ENCODE results near the gene PSMC1. TPM values are rescaled to one million over a fixed set of nuclear protein-coding genes. Genes with fewer than 3 reads are reported as not detected.

The PSMC1 gene
- total RNA-seq, 1 experiment from 2014 or later = 132 TPM

- ChIA-PET CTCF (no interaction called here), POLR2A (no interaction called here)
- TF ChIP-seq EZH2 (IDR thresholded peaks at IDR 0.05) (no peak), POLR2AphosphoS5 (IDR thresholded peaks at IDR 0.05; ENCODE audit: low read depth, low read length) (no peak)
These were observed 35.3 kb downstream of the PSMC1 start for GRCh38 chr14:90291699-90292098.

DNA sequence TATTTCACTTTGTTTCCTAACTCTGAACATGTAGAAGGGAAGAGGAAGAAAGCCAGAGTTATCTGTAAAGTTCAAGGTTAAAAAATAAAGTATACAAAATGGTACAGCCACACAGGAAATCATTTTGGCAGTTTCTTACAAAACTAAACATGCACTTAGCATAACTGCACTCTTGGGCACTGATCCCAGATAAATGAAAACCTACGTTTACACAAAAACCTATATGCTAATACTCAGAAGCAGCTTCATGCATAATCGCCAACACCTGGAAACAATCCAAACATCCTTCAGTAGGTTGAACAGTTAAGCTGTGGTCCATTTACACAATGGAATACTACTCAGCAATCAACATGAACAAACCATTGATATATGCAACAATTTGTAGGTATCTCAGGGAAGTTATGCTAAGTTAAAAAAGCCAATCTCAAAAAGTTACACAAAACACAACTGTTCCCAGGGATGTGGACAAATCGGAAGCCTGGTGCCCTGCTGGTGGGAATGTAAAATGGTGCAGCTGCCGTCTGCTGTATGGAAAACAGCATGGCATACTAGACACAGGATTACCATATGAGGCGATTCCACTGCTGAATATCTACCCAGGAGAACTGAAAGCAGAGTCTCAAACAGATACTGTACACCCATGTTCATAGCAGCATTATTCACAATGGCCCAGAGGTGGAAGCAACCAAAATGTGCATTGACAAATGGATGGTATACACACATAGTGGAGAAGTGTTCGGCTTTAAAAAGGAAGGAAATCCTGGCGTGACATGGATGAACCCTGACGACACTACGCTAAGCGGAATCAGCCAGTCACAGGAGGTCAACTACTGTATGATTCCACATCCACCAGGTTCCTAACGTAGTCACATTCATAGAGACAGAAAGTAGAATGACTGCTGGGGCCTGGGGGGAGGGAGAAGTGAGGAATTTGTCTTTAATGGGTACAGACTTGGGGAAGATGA is 37.7 kb downstream of the PSMC1 start:
- Histone ChIP-seq H3K4me1 (ENCODE audit: control insufficient read depth in 1 of 2, insufficient read depth in 2 of 2, low read length in 2 of 2) (no peaks in the 10 kb centered on the region), H3K79me2 (ENCODE audit: insufficient read depth, low read length) (no peaks in the 10 kb centered on the region), H3K36me3 (ENCODE audit: control insufficient read depth in 1 of 2, insufficient read depth in 2 of 2, low read length in 2 of 2) (peaks cover 9 to 28% of the 10 kb centered on the region in 2 experiments), H3K9me2 (ENCODE audit: insufficient read depth) (no peaks in the 10 kb centered on the region), H2AFZ (ENCODE audit: low read depth, low read length, poor library complexity, severe bottlenecking) (no peak overlapping the region), H3K27ac (ENCODE audit: low read depth, low read length) (no peak overlapping the region), H3K9me3 (ENCODE audit: control insufficient read depth in 1 of 2, insufficient read depth in 1 of 2, low read depth in 1 of 2, low read length in 2 of 2) (no peaks in the 10 kb centered on the region), H4K20me1 (ENCODE audit: insufficient read depth) (no peaks in the 10 kb centered on the region), H3K4me2 (ENCODE audit: low read length) (no peak overlapping the region), H3K9ac (ENCODE audit: low read length) (no peak overlapping the region), H3K27me3 (ENCODE audit: insufficient read depth, low read length) (no peaks in the 10 kb centered on the region), H3K4me3 (replicated peaks in 1 of 2; ENCODE audit: low read depth in 1 of 2, low read length in 2 of 2) (no peak overlapping the region)
- no TSS peak for BruUV-seq (replicated peaks)
- RAD21 ChIA-PET (ENCODE audit: low non-redundant PET in 1 of 2, low total read pairs in 2 of 2, uncharacterized antibody in 2 of 2, unreplicated experiment in 2 of 2) = no interaction called here
- no peak for ATAC-seq
- TF ChIP-seq CEBPB (IDR thresholded peaks at IDR 0.05; ENCODE audit: low read depth) (no peak), YY1 (IDR thresholded peaks at IDR 0.05; ENCODE audit: extremely low read depth, insufficient replicate concordance, low read depth, low read length) (no peak), FOSL1 (IDR thresholded peaks at IDR 0.05; ENCODE audit: low read depth) (no peak)
- DNase-seq (ENCODE audit: low read depth, low spot score) = no peak
- intact Hi-C loops (cut with micrococcal nuclease) = no loop called here
- POLR2A ChIA-PET = no interaction called here
- CTCF ChIA-PET = no interaction called here

More at GRCh38 chr14:90291699-90292098, 35.3 kb downstream of the PSMC1 start:
- RAD21 ChIA-PET (ENCODE audit: low non-redundant PET in 1 of 2, low total read pairs in 2 of 2, uncharacterized antibody in 2 of 2, unreplicated experiment in 2 of 2) = no interaction called here
- no peaks in the 10 kb centered on the region for H3K4me1 ChIP-seq (ENCODE audit: control insufficient read depth in 1 of 2, insufficient read depth in 2 of 2, low read length in 2 of 2)
- H3K36me3 ChIP-seq (ENCODE audit: control insufficient read depth in 1 of 2, insufficient read depth in 2 of 2, low read length in 2 of 2) = peaks cover 20 to 34% of the 10 kb centered on the region in 2 experiments
- no peaks in the 10 kb centered on the region for H3K9me2 ChIP-seq (ENCODE audit: insufficient read depth)
- intact Hi-C loops (cut with micrococcal nuclease) = no loop called here
- H3K4me3 ChIP-seq (replicated peaks in 1 of 2; ENCODE audit: low read depth in 1 of 2, low read length in 2 of 2) = no peak overlapping the region
- BruUV-seq (replicated peaks) = no TSS peak
- H3K27ac ChIP-seq (ENCODE audit: low read depth, low read length) = no peak overlapping the region
- H4K20me1 ChIP-seq (ENCODE audit: insufficient read depth) = no peaks in the 10 kb centered on the region
- H3K9me3 ChIP-seq (ENCODE audit: control insufficient read depth in 1 of 2, insufficient read depth in 1 of 2, low read depth in 1 of 2, low read length in 2 of 2) = no peaks in the 10 kb centered on the region
- H3K79me2 ChIP-seq (ENCODE audit: insufficient read depth, low read length) = no peaks in the 10 kb centered on the region
- H3K9ac ChIP-seq (ENCODE audit: low read length) = no peak overlapping the region
- ATAC-seq = no peak
- no peak for DNase-seq (ENCODE audit: low read depth, low spot score)
- no peak overlapping the region for H3K4me2 ChIP-seq (ENCODE audit: low read length)
- H2AFZ ChIP-seq (ENCODE audit: low read depth, low read length, poor library complexity, severe bottlenecking) = no peak overlapping the region
- H3K27me3 ChIP-seq (ENCODE audit: insufficient read depth, low read length) = no peaks in the 10 kb centered on the region
